HepG2 (cell line): ENCODE results near the gene TEX35. TPM values are rescaled to one million over a fixed set of nuclear protein-coding genes. Genes with fewer than 3 reads are reported as not detected.
A peak's percentile ranks its signal among the peaks of the same experiment; 100 is the strongest.

Experiments
- ATAC-seq: fragments of 200-7000 bp; cut with Tn5 transposase; 3 replicates; pipeline ENCODE4 v1.9.1; 2020; ENCODE audit warnings: mild to moderate bottlenecking, moderate library complexity
- BruUV-seq: library from RNA; stranded (reverse); fragments of 400-500 nt; replicated peaks from 2 replicates; lab custom pipeline; 2021; lab: Mats Ljungman, UMichigan
- CTCF ChIA-PET: fragments of 300-600 bp; formaldehyde crosslinking; extraction: SDS; loops from one replicate; lab custom pipeline; 2021; ENCODE audit warnings: low total read pairs, inconsistent platforms, low intra/inter-chr PET ratio; lab: Yijun Ruan, JAX
- POLR2A ChIA-PET: fragments of 350-600 bp; sonication (Branson Sonifier 250); formaldehyde crosslinking; loops from one replicate; lab custom pipeline; 2020; ENCODE audit warnings: antibody characterized with exemption, inconsistent platforms; lab: Yijun Ruan, JAX
- DNase-seq: peaks from one replicate; pipeline ENCODE4 v3.0.0-alpha.2; 2015; ENCODE audit warnings: low spot score
- FAIRE-seq: peaks from 3 replicates; lab custom pipeline; 2011; peaks lifted over from hg19 to GRCh38; lab: Jason Lieb, UNC
- H2AFZ ChIP-seq: one replicate; pipeline ENCODE4 v1.6.1; 2011; ENCODE audit warnings: low read length, inconsistent platforms
- H3K27ac ChIP-seq: fragments of 300-600 bp; 3 replicates; pipeline ENCODE4 v1.8.0; 2011; ENCODE audit warnings: mixed run types, mild to moderate bottlenecking, mixed read lengths, low read length, inconsistent platforms; ENCODE audit not compliant: insufficient read depth; ENCODE audit errors: extremely low read length
- H3K27me3 ChIP-seq, 2 experiments: fragments of 200-600 bp in 1 of 2; 2 replicates in 1 of 2; 3 replicates in 1 of 2; pipeline versions ENCODE4 v1.6.0 to v1.8.0; 2011; ENCODE audit warnings: low read length in 2 of 2, mild to moderate bottlenecking in 2 of 2, moderate library complexity in 2 of 2, inconsistent platforms in 1 of 2; ENCODE audit not compliant: insufficient read depth in 2 of 2, control insufficient read depth in 1 of 2
- H3K36me3 ChIP-seq, 2 experiments: fragments of 200-600 bp in 1 of 2; replicated peaks in 1 of 2; 2 replicates in 1 of 2; 3 replicates in 1 of 2; pipeline versions ENCODE4 v1.5.1 to v1.8.0; 2011; ENCODE audit warnings: low read length in 2 of 2, inconsistent platforms in 1 of 2; ENCODE audit not compliant: insufficient read depth in 2 of 2, control insufficient read depth in 1 of 2
- H3K4me1 ChIP-seq: 2 replicates; pipeline ENCODE4 v1.5.1; 2012; ENCODE audit warnings: low read length, inconsistent platforms; ENCODE audit not compliant: insufficient read depth
- H3K4me2 ChIP-seq: 2 replicates; pipeline ENCODE4 v1.6.0; 2011; ENCODE audit warnings: low read depth, low read length, inconsistent platforms
- H3K4me3 ChIP-seq, 3 experiments: fragments of 200-600 bp in 1 of 3; sonication (generic), shearing (Covaris generic) in 1 of 3; replicated peaks in 1 of 3; 2 replicates each; pipeline ENCODE4 v1.5.1; 2011 to 2016; ENCODE audit warnings: low read length in 3 of 3, inconsistent platforms in 2 of 3, low read depth in 2 of 3, mild to moderate bottlenecking in 2 of 3, control low read depth in 1 of 3, mixed read lengths in 1 of 3; ENCODE audit not compliant: insufficient read depth in 1 of 3
- H3K79me2 ChIP-seq: one replicate; pipeline ENCODE4 v1.6.1; 2011; ENCODE audit warnings: low read length, inconsistent platforms; ENCODE audit not compliant: insufficient read depth
- H3K9ac ChIP-seq: 2 replicates; pipeline ENCODE4 v1.6.0; 2011; ENCODE audit warnings: mild to moderate bottlenecking, low read depth, low read length, inconsistent platforms; ENCODE audit not compliant: insufficient read depth
- H3K9me3 ChIP-seq: 2 replicates; pipeline ENCODE4 v1.5.1; 2012; ENCODE audit warnings: mild to moderate bottlenecking, low read length
- H4K20me1 ChIP-seq: 2 replicates; pipeline ENCODE4 v1.6.0; 2011; ENCODE audit warnings: inconsistent platforms, mild to moderate bottlenecking, low read length, moderate library complexity; ENCODE audit not compliant: insufficient read depth
- HNF4A ChIP-seq: sonication (generic); formaldehyde crosslinking; IDR thresholded peaks from 2 replicates; pipeline ENCODE4 v1.4.0; 2020; ENCODE audit warnings: missing genetic modification reagents
- JUNB ChIP-seq: sonication (generic); formaldehyde crosslinking; IDR thresholded peaks from 2 replicates; pipeline ENCODE4 v1.8.0; 2022; ENCODE audit warnings: missing genetic modification reagents, mild to moderate bottlenecking, borderline replicate concordance
- PATZ1 ChIP-seq: sonication (generic); formaldehyde crosslinking; IDR thresholded peaks from 2 replicates; pipeline ENCODE4 v1.4.0; 2020; ENCODE audit warnings: missing genetic modification reagents
- SNAPC5 ChIP-seq: sonication (generic); formaldehyde crosslinking; IDR thresholded peaks from 2 replicates; pipeline ENCODE4 v1.8.1; 2023; ENCODE audit warnings: mild to moderate bottlenecking, missing genetic modification reagents, borderline replicate concordance
- SOX5 ChIP-seq: IDR thresholded peaks from 2 replicates; pipeline ENCODE4 v1.6.1; 2016; ENCODE audit warnings: borderline replicate concordance
- XBP1 ChIP-seq: sonication (generic); formaldehyde crosslinking; IDR thresholded peaks from 2 replicates; pipeline ENCODE4 v1.5.0; 2020; ENCODE audit warnings: missing genetic modification reagents
- ZNF616 ChIP-seq: sonication (generic); formaldehyde crosslinking; IDR thresholded peaks from 2 replicates; pipeline ENCODE4 v1.5.0; 2020; ENCODE audit warnings: low read depth, mild to moderate bottlenecking, missing genetic modification reagents
- WGBS: methylation state at CpG from one replicate; pipeline ENCODE4 v1.1.6; 2017; ENCODE audit warnings: low lambda C conversion rate; 5-methylcytosine and 5-hydroxymethylcytosine counted together
- in situ Hi-C: cut with HindIII; loops from 2 replicates; pipeline ENCODE4 v1.10.0; 2017; ENCODE audit warnings: low pct_unique_long_range_greater_than_20kb; ENCODE audit not compliant: extremely low pct_ligation_motif_present
- intact Hi-C: fragments of 100-400 bp; cut with micrococcal nuclease; formaldehyde crosslinking; loops from one replicate; pipeline ENCODE4 v1.10.0; 2022; ENCODE audit not compliant: unreplicated experiment
- polyA plus RNA-seq, 8 experiments: library from polyadenylated mRNA; depleted of rRNA in 3 of 8; stranded (reverse) in 7 of 8; unstranded in 1 of 8; fragments of >200 nt; fragmentation: Illumina TruSeq in 4 of 8; extraction: Trizol in 4 of 8; gene quantifications; 2 replicates each; pipeline versions ENCODE4 v1.2.1 to v1.2.3, GENCODE V29; 2011 to 2016; ENCODE audit warnings: low read depth in 4 of 8, missing spikeins in 1 of 8, mixed read lengths in 1 of 8; ENCODE audit not compliant: insufficient read depth in 1 of 8
- total RNA-seq, 5 experiments: library from RNA; depleted of rRNA; stranded (reverse); fragments of >200 nt; fragmentation: Illumina TruSeq; extraction: Trizol; gene quantifications; 2 replicates each; pipeline ENCODE4 v1.2.3, GENCODE V29; 2016; ENCODE audit warnings: low read depth in 1 of 5

The TEX35 gene
- total and polyA plus RNA-seq, 2 of the 13 experiments (the other 11 are each of a cell fraction or from before 2014, with no cell fraction given), result not detected

- in situ Hi-C loops, result no loop called here
- H2AFZ ChIP-seq, result no peak overlapping the region
- H3K9ac ChIP-seq, result no peak overlapping the region
- WGBS, result 22% methylated on average over 7 of the region's 7 CpGs
- H4K20me1 ChIP-seq, result no peaks in the 10 kb centered on the region
- POLR2A ChIA-PET, result interaction anchor here (0.9 to 2.5 kb wide), 4 partner anchors 11 to 185 kb away, joined by 3 to 26 read pairs (median 5); partner anchors contain the start of gene RALGPS2
- no peak for DNase-seq
- no peak for FAIRE-seq
- no TSS peak for BruUV-seq
- peaks cover 0 to 5% of the 10 kb centered on the region in 2 experiments; a peak in 1 of 5 replicates for H3K36me3 ChIP-seq
- H3K4me1 ChIP-seq, result peaks cover 69% of the 10 kb centered on the region
- TF ChIP-seq HNF4A (CRISPR knock-in tag) (peak; percentile 41), PATZ1 (CRISPR knock-in tag) (0 out of 2 replicates have a peak, but pooled peaks have one; percentile 12), ZNF616 (CRISPR knock-in tag) (no peak)
- H3K27ac ChIP-seq, result no peak overlapping the region
- H3K27me3 ChIP-seq, result no peaks in the 10 kb centered on the region; a peak in 1 of 5 replicates
- CTCF ChIA-PET, result no interaction called here
- H3K79me2 ChIP-seq, result peaks cover 10% of the 10 kb centered on the region
- no peaks in the 10 kb centered on the region for H3K9me3 ChIP-seq
- H3K4me2 ChIP-seq, result peak overlapping the region; percentile 98
- intact Hi-C loops, result loop anchor here (10.0 kb wide), 3 partner anchors 84 to 334 kb away; partner anchors contain the start of gene ANGPTL1
- ATAC-seq, result no peak
- peak overlapping the region in 2 of 3 experiments; percentile 8 to 87; a peak in 2 of 6 replicates for H3K4me3 ChIP-seq
These were observed 27.7 kb downstream of the TEX35 start for GRCh38 chr1:178540646-178541045.

- 21% methylated on average over 5 of the region's 5 CpGs for WGBS
- H3K4me3 ChIP-seq, result peak overlapping the region; percentile 72 to 91 (median 87)
- peaks cover 0 to 5% of the 10 kb centered on the region in 2 experiments; a peak in 1 of 5 replicates for H3K36me3 ChIP-seq
- H3K9me3 ChIP-seq, result no peaks in the 10 kb centered on the region
- H3K4me2 ChIP-seq, result peak overlapping the region; percentile 98
- intact Hi-C loops (loop anchor here (10.0 kb wide), 3 partner anchors 83 to 333 kb away; partner anchors contain the start of gene ANGPTL1), in situ Hi-C loops (no loop called here)
- BruUV-seq, result no TSS peak
- ChIA-PET POLR2A (interaction anchor here (0.9 to 2.5 kb wide), 8 partner anchors 12 to 476 kb away, joined by 3 to 26 read pairs (median 8); partner anchors contain the start of gene RALGPS2), CTCF (interaction anchor here (0.9 to 2.6 kb wide), 4 partner anchors 9 to 459 kb away, joined by 3 to 28 read pairs (median 8); partner anchors contain the start of gene RALGPS2)
- peak overlapping the region; percentile 77; the same call in 1 of the 2 replicates for H3K9ac ChIP-seq
- ATAC-seq (no peak), FAIRE-seq (no peak), DNase-seq (no peak)
- no peaks in the 10 kb centered on the region; a peak in 1 of 5 replicates for H3K27me3 ChIP-seq
- no peaks in the 10 kb centered on the region for H4K20me1 ChIP-seq
- TF ChIP-seq SNAPC5, result no peak
- no peak for TF ChIP-seq JUNB
- TF ChIP-seq SOX5 (CRISPR knock-in tag), result no peak
- no peak for TF ChIP-seq XBP1
- H3K4me1 ChIP-seq, result peaks cover 66% of the 10 kb centered on the region
- peaks cover 10% of the 10 kb centered on the region for H3K79me2 ChIP-seq
- peak overlapping the region; percentile 92 for H3K27ac ChIP-seq
- no peak overlapping the region for H2AFZ ChIP-seq
These were observed 28.5 kb downstream of the TEX35 start for GRCh38 chr1:178541379-178541778.
